Mesendoderm (in vitro differentiated cells): ENCODE data around the gene IL22.

Experiments used
- DNase-seq: peaks from one replicate; pipeline ENCODE4 v3.0.0; 2013
- H2AK5ac ChIP-seq: 2 replicates; pipeline ENCODE4 v1.6.1; 2013; ENCODE audit warnings: low read length, inconsistent platforms
- H2BK120ac ChIP-seq: 2 replicates; pipeline ENCODE4 v1.6.1; 2013; ENCODE audit warnings: low read depth, mild to moderate bottlenecking, low read length, moderate library complexity, mixed read lengths
- H2BK15ac ChIP-seq: replicated peaks from 2 replicates; pipeline ENCODE4 v1.6.1; 2013; ENCODE audit warnings: low read depth, mild to moderate bottlenecking, moderate library complexity
- H2BK5ac ChIP-seq: 2 replicates; pipeline ENCODE4 v1.6.1; 2013; ENCODE audit warnings: low read length, inconsistent platforms
- H3K18ac ChIP-seq: 2 replicates; pipeline ENCODE4 v1.6.1; 2013; ENCODE audit warnings: mild to moderate bottlenecking, low read length, mixed read lengths
- H3K23ac ChIP-seq: one replicate; pipeline ENCODE4 v1.6.1; 2013; ENCODE audit warnings: low read length
- H3K27ac ChIP-seq: 2 replicates; pipeline ENCODE4 v1.5.1; 2013; ENCODE audit warnings: low read depth, mild to moderate bottlenecking, inconsistent platforms, low read length, moderate library complexity
- H3K27me3 ChIP-seq: 2 replicates; pipeline ENCODE4 v1.6.1; 2013; ENCODE audit warnings: low read length, control low read depth, mild to moderate bottlenecking, inconsistent platforms; ENCODE audit not compliant: insufficient read depth, poor library complexity
- H3K36me3 ChIP-seq: 2 replicates; pipeline ENCODE4 v1.6.1; 2013; ENCODE audit warnings: low read length, inconsistent platforms; ENCODE audit not compliant: control insufficient read depth, insufficient read depth
- H3K4ac ChIP-seq: one replicate; pipeline ENCODE4 v1.6.1; 2013; ENCODE audit warnings: low read depth, mild to moderate bottlenecking, low read length, moderate library complexity
- H3K4me1 ChIP-seq: 2 replicates; pipeline ENCODE4 v1.6.1; 2013; ENCODE audit warnings: low read depth, low read length, inconsistent platforms; ENCODE audit not compliant: control insufficient read depth
- H3K4me2 ChIP-seq: 2 replicates; pipeline ENCODE4 v1.6.1; 2013; ENCODE audit warnings: low read length
- H3K4me3 ChIP-seq: 2 replicates; pipeline ENCODE4 v1.5.1; 2013; ENCODE audit warnings: mild to moderate bottlenecking, low read length
- H3K56ac ChIP-seq: one replicate; pipeline ENCODE4 v1.6.1; 2013; ENCODE audit warnings: low read length
- H3K79me1 ChIP-seq: 2 replicates; pipeline ENCODE4 v1.6.1; 2013; ENCODE audit warnings: low read length, inconsistent platforms
- H3K79me2 ChIP-seq: 2 replicates; pipeline ENCODE4 v1.6.1; 2013; ENCODE audit warnings: mild to moderate bottlenecking, low read length; ENCODE audit not compliant: control insufficient read depth, insufficient read depth
- H3K9ac ChIP-seq: 2 replicates; pipeline ENCODE4 v1.6.1; 2013; ENCODE audit warnings: low read length, inconsistent platforms
- H4K5ac ChIP-seq: one replicate; pipeline ENCODE4 v1.6.1; 2013; ENCODE audit warnings: low read length
- H4K8ac ChIP-seq: one replicate; pipeline ENCODE4 v1.6.1; 2013; ENCODE audit warnings: low read depth, mild to moderate bottlenecking, control low read depth, low read length, moderate library complexity
- WGBS: extraction: QIAGEN DNeasy Blood & Tissue Kit; methylation state at CpG from one replicate; pipeline ENCODE4 v1.1.7; 2013; ENCODE audit warnings: low lambda C conversion rate, missing lambda C conversion rate; ENCODE audit not compliant: insufficient coverage; ENCODE audit errors: extremely low coverage; 5-methylcytosine and 5-hydroxymethylcytosine counted together

The IL22 gene

DNA sequence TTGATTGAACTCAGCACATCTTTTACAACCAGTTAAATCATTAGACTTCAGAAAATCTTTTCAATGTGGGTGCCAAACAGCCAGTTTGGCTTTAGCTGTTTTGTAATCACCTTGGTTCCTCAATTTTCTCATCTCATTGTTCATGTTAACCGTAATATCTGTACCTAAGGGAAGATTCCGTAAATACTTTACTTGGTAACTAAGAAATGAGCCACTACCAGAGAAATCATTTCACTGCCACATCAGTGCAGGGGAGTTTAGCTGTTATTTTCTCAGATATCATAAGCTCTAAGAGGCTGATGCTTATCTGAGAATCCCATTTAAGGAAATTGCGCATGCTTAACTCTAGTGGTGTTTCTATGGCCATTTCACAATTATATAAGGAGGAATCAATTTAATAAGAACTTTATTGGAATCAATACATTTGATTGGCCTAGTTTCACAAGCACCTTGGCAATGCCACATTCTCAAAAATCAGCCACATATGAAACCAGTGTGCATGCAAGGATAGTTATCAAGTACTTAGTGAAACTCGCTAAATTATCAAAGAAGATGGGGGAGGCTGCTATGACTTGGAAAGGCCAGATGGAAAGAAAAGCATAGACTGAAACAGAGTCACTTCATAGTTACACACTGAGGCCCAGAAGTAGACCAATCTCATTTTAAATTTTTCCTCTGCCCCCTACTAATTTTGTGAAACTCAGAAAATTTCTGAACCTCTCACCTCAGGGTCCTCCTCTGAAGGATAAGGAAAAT lies 28.1 kb upstream of the IL22 start:
- no CpG with 5 or more reads among the region's 4 CpGs for WGBS

DNA sequence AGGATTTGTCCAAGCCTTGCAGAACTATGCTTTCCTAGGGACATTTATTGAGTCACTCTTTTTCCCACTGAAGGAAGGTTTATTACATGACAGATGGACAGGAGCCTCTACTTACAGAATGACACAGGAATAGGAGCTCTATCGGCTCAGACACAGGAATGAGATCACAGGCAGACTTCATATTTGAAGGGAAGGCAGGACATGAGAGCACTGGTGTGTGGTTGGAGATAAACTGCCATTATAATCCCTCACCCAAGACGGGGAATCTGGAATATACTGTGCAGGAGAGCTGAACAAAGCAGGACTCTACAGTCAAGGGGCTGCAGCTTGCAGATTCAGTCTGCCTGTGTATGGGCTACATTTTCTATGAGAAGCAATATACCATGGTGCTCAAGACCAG lies 26.8 kb upstream of the IL22 start:
- Histone ChIP-seq H4K5ac (no peak overlapping the region), H3K4me1 (no peaks in the 10 kb centered on the region), H3K23ac (no peak overlapping the region), H3K4me3 (no peak overlapping the region), H3K79me1 (no peaks in the 10 kb centered on the region), H3K79me2 (no peaks in the 10 kb centered on the region), H3K27me3 (no peaks in the 10 kb centered on the region), H3K4me2 (no peak overlapping the region), H3K4ac (no peak overlapping the region), H4K8ac (no peak overlapping the region), H2BK5ac (no peak overlapping the region), H2BK120ac (no peak overlapping the region), H3K27ac (no peak overlapping the region), H3K9ac (no peak overlapping the region), H3K56ac (no peak overlapping the region), H3K36me3 (no peaks in the 10 kb centered on the region), H2AK5ac (no peak overlapping the region), H3K18ac (no peak overlapping the region), H2BK15ac (no peak overlapping the region)
- no CpG with 5 or more reads among the region's 2 CpGs for WGBS
- no peak for DNase-seq

More for the DNA sequence above, 28.1 kb upstream of the IL22 start:
- Histone ChIP-seq H2BK5ac (no peak overlapping the region), H4K8ac (no peak overlapping the region), H3K56ac (no peak overlapping the region), H3K23ac (no peak overlapping the region), H4K5ac (no peak overlapping the region), H2AK5ac (no peak overlapping the region), H3K4me1 (no peaks in the 10 kb centered on the region), H3K4me2 (no peak overlapping the region), H2BK120ac (no peak overlapping the region), H3K27ac (no peak overlapping the region), H3K79me1 (no peaks in the 10 kb centered on the region), H3K36me3 (no peaks in the 10 kb centered on the region), H3K27me3 (no peaks in the 10 kb centered on the region), H3K18ac (no peak overlapping the region), H3K4me3 (no peak overlapping the region), H3K9ac (no peak overlapping the region), H2BK15ac (no peak overlapping the region), H3K79me2 (no peaks in the 10 kb centered on the region), H3K4ac (no peak overlapping the region)
- DNase-seq, result no peak

DNA sequence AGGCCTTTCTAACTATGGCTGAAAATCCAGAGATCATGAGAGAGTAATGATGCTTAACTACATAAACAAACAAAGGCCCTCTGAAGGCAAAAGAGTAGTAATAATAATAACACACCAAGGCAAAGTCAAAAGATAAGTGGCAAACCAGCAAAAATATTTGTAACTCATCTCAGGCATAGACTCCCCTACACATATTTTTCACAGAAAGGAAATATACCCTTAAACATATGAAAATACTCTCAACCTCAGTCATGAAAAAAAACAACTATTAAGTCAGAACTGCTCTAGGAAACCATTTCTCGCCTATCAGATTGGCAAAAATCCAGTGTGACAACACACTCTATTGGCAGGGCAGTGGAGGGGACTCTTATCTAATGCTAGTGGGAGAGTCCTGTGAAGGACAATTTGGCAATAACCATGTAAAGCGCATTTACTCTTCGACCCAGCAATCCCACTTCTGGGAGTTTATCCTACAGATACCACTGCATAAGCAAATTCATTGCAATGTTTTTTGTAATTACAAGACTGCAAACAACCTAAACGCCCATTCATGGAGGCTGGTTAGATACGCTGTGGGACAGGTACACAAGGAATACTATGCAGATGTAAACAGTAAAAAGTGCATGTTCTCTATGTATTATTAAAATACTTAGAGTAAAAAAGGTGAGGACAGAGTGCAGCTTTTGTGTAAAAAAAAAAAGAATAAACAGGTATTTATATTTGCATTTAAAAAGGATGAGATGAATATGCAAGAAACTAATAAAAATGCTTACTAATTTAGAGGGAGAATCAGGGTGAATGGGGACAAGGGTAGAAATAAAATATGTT lies 26.0 kb upstream of the IL22 start:
- no peak overlapping the region for H3K4me3 ChIP-seq
- H3K36me3 ChIP-seq, result no peaks in the 10 kb centered on the region
- H2BK15ac ChIP-seq, result no peak overlapping the region
- H3K18ac ChIP-seq, result no peak overlapping the region
- H3K79me2 ChIP-seq, result no peaks in the 10 kb centered on the region
- H2AK5ac ChIP-seq, result no peak overlapping the region
- no peak overlapping the region for H2BK5ac ChIP-seq
- no peak overlapping the region for H3K9ac ChIP-seq
- no peak overlapping the region for H2BK120ac ChIP-seq
- H3K4me2 ChIP-seq, result no peak overlapping the region
- H3K79me1 ChIP-seq, result no peaks in the 10 kb centered on the region
- H4K8ac ChIP-seq, result no peak overlapping the region
- H4K5ac ChIP-seq, result no peak overlapping the region
- H3K4me1 ChIP-seq, result no peaks in the 10 kb centered on the region
- no peak for DNase-seq
- H3K4ac ChIP-seq, result no peak overlapping the region
- no CpG with 5 or more reads among the region's 5 CpGs for WGBS
- H3K27ac ChIP-seq, result no peak overlapping the region
- no peak overlapping the region for H3K23ac ChIP-seq
- H3K27me3 ChIP-seq, result no peaks in the 10 kb centered on the region
- no peak overlapping the region for H3K56ac ChIP-seq

DNA sequence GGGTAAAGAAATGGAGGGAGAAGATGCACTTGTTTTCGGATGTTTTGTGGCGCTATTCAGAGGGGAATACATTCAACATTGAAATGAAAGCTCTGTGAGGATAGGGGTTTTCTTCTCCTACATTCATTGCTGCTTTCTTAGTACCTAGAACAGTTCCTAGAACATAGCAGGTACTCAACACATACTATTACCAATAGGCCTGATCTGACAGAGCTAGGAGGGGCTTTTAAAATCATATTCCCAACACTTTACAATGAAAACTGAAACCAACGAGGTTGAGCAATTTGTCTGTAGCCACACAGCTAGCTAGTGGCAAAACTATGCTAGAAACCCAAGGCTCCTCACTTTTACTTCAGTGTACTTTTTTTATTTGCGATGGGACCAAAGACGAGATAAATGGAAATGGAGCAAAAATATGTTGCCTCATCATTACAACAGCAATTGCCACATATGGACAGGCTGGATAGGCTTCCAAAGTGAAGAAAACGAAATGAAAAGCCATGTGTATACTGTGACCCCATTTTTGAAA lies 23.1 kb upstream of the IL22 start:
- H3K56ac ChIP-seq, result no peak overlapping the region
- no peak overlapping the region for H3K27ac ChIP-seq
- no peak overlapping the region for H2BK5ac ChIP-seq
- H3K4me3 ChIP-seq, result no peak overlapping the region
- no peaks in the 10 kb centered on the region for H3K4me1 ChIP-seq
- H4K8ac ChIP-seq, result no peak overlapping the region
- no peaks in the 10 kb centered on the region for H3K79me1 ChIP-seq
- no peaks in the 10 kb centered on the region for H3K36me3 ChIP-seq
- no peak overlapping the region for H2BK120ac ChIP-seq
- H4K5ac ChIP-seq, result no peak overlapping the region
- 100% methylated on average over 1 of the region's 6 CpGs for WGBS
- no peak overlapping the region for H3K9ac ChIP-seq
- no peak overlapping the region for H2AK5ac ChIP-seq
- no peak overlapping the region for H3K18ac ChIP-seq
- H2BK15ac ChIP-seq, result no peak overlapping the region
- H3K79me2 ChIP-seq, result no peaks in the 10 kb centered on the region
- H3K23ac ChIP-seq, result no peak overlapping the region
- H3K4me2 ChIP-seq, result no peak overlapping the region
- H3K4ac ChIP-seq, result no peak overlapping the region
- no peaks in the 10 kb centered on the region for H3K27me3 ChIP-seq
- DNase-seq, result no peak

DNA sequence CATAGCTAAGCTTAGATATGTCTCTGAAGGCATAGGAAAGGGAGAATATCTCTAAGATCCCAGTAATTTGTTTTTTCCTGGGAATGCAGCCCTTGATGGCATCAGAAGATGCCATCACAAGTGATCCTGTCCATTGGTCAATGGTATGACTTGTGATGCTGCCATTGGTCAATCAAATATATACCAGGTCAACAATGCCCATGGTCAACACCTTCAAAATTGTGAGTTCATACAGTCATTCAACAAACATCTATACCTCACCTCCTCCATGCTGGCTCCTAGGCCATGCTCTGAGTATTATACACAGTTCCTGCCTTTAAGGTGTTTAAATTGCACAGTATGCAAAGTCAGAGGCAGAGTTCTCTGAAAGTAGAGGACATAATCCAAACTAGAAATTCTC lies 19.3 kb upstream of the IL22 start:
- Histone ChIP-seq H3K23ac (no peak overlapping the region), H3K9ac (no peak overlapping the region), H2BK120ac (no peak overlapping the region), H2AK5ac (no peak overlapping the region), H4K5ac (no peak overlapping the region), H3K4me3 (no peak overlapping the region), H3K27me3 (no peaks in the 10 kb centered on the region), H3K56ac (no peak overlapping the region), H3K27ac (no peak overlapping the region), H3K79me2 (no peaks in the 10 kb centered on the region), H3K4ac (no peak overlapping the region), H3K36me3 (no peaks in the 10 kb centered on the region), H2BK15ac (no peak overlapping the region), H4K8ac (no peak overlapping the region), H3K18ac (no peak overlapping the region), H2BK5ac (no peak overlapping the region), H3K79me1 (no peaks in the 10 kb centered on the region), H3K4me1 (no peaks in the 10 kb centered on the region), H3K4me2 (no peak overlapping the region)
- DNase-seq, result no peak
